ENCODE data around the gene SUN1.

- TF ChIP-seq CTCF (conservative IDR thresholded peaks at IDR 0.05; ENCODE audit: low read length) = no peak
- TF ChIP-seq EZH2phosphoT487 (IDR thresholded peaks at IDR 0.05; ENCODE audit: borderline replicate concordance, low read depth, low read length) = no peak
Measured at GRCh38 chr7:853366-854117, 21.3 kb downstream of the SUN1 start.
